Heart left ventricle (tissue), 16 donors: Measurements from ENCODE around the gene ATP11C. TPM values are rescaled to one million over a fixed set of nuclear protein-coding genes. Genes with fewer than 3 reads are reported as not detected.

Experiments
- ATAC-seq, 4 donors: fragments of 200-7000 bp; cut with Tn5 transposase; one replicate each; pipeline ENCODE4 v1.9.1; 2020 to 2022; ENCODE audit warnings: moderate library complexity in 4 of 4, mild to moderate bottlenecking in 3 of 4, moderate number of reproducible peaks in 1 of 4
- DNase-seq, 5 donors: peaks; one replicate each; pipeline ENCODE4 v3.0.0-alpha.2; 2020
- H3K27ac ChIP-seq, 12 donors: fragments of 200-600 bp; sonication (generic) in 4 of 12; one replicate each; pipeline versions ENCODE4 v1.5.0 to v1.8.0; 2016 to 2022; ENCODE audit warnings: mild to moderate bottlenecking in 2 of 12
- H3K27me3 ChIP-seq, 9 donors: fragments of 200-600 bp; sonication (generic) in 2 of 9; one replicate each; pipeline versions ENCODE4 v1.5.1 to v1.8.0; 2016 to 2022; ENCODE audit warnings: mild to moderate bottlenecking in 3 of 9
- H3K36me3 ChIP-seq, 9 donors: fragments of 200-600 bp; sonication (generic) in 2 of 9; one replicate each; pipeline versions ENCODE4 v1.5.0 to v1.8.0; 2018 to 2022; ENCODE audit warnings: mild to moderate bottlenecking in 2 of 9
- H3K4me1 ChIP-seq, 12 donors: fragments of 200-600 bp; sonication (generic) in 4 of 12; one replicate each; pipeline versions ENCODE4 v1.5.0 to v1.8.0; 2016 to 2022; ENCODE audit warnings: mild to moderate bottlenecking in 3 of 12
- H3K4me3 ChIP-seq, 12 donors: fragments of 200-600 bp; sonication (generic) in 4 of 12; one replicate each; pipeline versions ENCODE4 v1.5.0 to v1.8.0; 2017 to 2022; ENCODE audit warnings: mild to moderate bottlenecking in 9 of 12, moderate library complexity in 4 of 12
- H3K9me3 ChIP-seq, 12 donors: fragments of 200-600 bp; sonication (generic) in 4 of 12; one replicate each; pipeline versions ENCODE4 v1.5.0 to v1.8.0; 2016 to 2022; ENCODE audit warnings: mild to moderate bottlenecking in 1 of 12
- CTCF ChIP-seq, 12 donors: fragments of 200-600 bp; sonication (generic) in 4 of 12; IDR thresholded peaks; one replicate each; pipeline versions ENCODE4 v1.5.0 to v1.8.0; 2018 to 2022; ENCODE audit warnings: antibody characterized with exemption in 12 of 12, mild to moderate bottlenecking in 5 of 12
- POLR2A ChIP-seq, 2 donors: fragments of 450-650 bp; IDR thresholded peaks; one replicate each; pipeline ENCODE4 v1.6.1; 2017; ENCODE audit warnings: antibody characterized with exemption in 2 of 2, mild to moderate bottlenecking in 2 of 2, moderate library complexity in 2 of 2
- WGBS, 4 donors: extraction: QIAGEN DNeasy Blood & Tissue Kit in 2 of 4; methylation state at CpG; one replicate each; pipeline versions ENCODE4 v1.1.5 to v1.1.7; 2013 to 2018; 5-methylcytosine and 5-hydroxymethylcytosine counted together
- intact Hi-C, 10 donors: fragments of 100-400 bp; cut with DNase I; formaldehyde crosslinking; loops; one replicate each; pipeline versions ENCODE4 v1.11.1 to v1.14.2; 2022
- polyA plus RNA-seq, 2 donors: library from polyadenylated mRNA; stranded (reverse); fragments of 200-250 nt; gene quantifications; one replicate each; pipeline ENCODE4 v1.2.3, GENCODE V29; 2013
- total RNA-seq, 9 donors: library from RNA; depleted of rRNA in 2 of 9; stranded (reverse); fragments of >200 nt in 2 of 9; fragmentation: NEBNext Ultra II Directional in 3 of 9; extraction: Animal tissue kit (Norgen Biotek cat#: 25700) in 3 of 9; gene quantifications; one replicate each; pipeline versions ENCODE4 v1.1.0 to v1.2.4, GENCODE V29; 2016 to 2023
- donor health status: ischemic (EF 13 %, LVEDD 7.1; RV severe dilation, severe dysfunction).
- donor health status: healthy with polysubstance abuse.
- donor health status: DM: no; HTN: yes; CAD: no.
- donor health status: DM: no; HTN: no; CAD: no.
- donor health status: ischemic (EF 25% LVEDD 6.9; RV normal size, moderate dysfunction).
- donor health status: ischemic (EF 25% LVEDD 5.7; RV mildly dilated, moderate dysfunction).
- donor health status: healthy.
- donor health status: DM: yes; HTN: yes; CAD: no.
- donor health status: ischemic (EF 35%, LVEDD 5.7; RV mildly dilated, moderate dysfunction).
- donor health status: nonischemic (EF 11% LVEDD 7.7; RV severe dilation, severe dysfunction).
- donor health status: DM: yes; HTN: yes; CAD: no.
- donor health status: PGD.
- donor health status: ischemic (EF 29% LVEDD 5.4; RV normal size, mild dysfunction).
- donor health status: nonischemic (EF 23%, LVEDD 6.1; RV moderate dilation, normal function).

The ATP11C gene
- total and polyA plus RNA-seq, 11 donors = 1.1 to 10.2 (median 3.9) TPM

DNA sequence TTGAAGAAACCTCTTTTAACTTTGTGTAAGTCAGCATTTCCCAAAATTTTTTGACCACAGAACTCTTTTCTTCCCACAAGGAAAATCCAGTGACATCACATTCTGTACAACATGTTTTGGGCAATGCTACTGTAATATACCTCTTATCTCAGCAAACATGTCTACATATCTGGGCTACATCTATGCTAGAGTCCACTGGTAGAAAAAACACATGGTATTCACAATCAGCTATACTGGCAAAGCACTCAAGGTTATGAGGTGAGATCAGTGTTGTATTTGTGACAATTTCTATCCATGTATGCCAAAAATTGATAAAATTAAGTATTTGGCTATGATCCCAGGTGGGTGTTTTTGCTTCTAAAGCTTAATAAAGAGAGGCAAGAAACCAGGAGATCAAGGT lies 98.0 kb downstream of the ATP11C start:
- ATAC-seq (no peak), DNase-seq (no peak)
- H3K9me3 ChIP-seq = peaks cover 0 to 15% (median 1%) of the 10 kb centered on the region in 12 donors
- intact Hi-C loops = loop anchor here in 2 of 10 donors (5.0 to 10.0 kb wide), 2 partner anchors 50 to 97 kb away; partner anchors contain the start of gene ATP11C (in 1 of the 2)
- H3K4me3 ChIP-seq = no peak overlapping the region
- H3K36me3 ChIP-seq = no peaks in the 10 kb centered on the region
- no peak overlapping the region for H3K27ac ChIP-seq
- no peaks in the 10 kb centered on the region for H3K27me3 ChIP-seq
- TF ChIP-seq POLR2A (IDR thresholded peaks at IDR 0.05) (no peak), CTCF (IDR thresholded peaks at IDR 0.05) (no peak)
- peaks cover 0 to 30% (median 12%) of the 10 kb centered on the region in 12 donors for H3K4me1 ChIP-seq

- Histone ChIP-seq H3K4me3 (no peak overlapping the region), H3K27me3 (no peaks in the 10 kb centered on the region), H3K4me1 (peaks cover 0 to 38% (median 12%) of the 10 kb centered on the region in 12 donors), H3K9me3 (no peaks in the 10 kb centered on the region), H3K27ac (peak overlapping the region in 1 of 12 donors; percentile 18), H3K36me3 (no peaks in the 10 kb centered on the region)
- 62 to 74% (median 70%) methylated on average over 3 of the region's 3 CpGs for WGBS, 4 donors
- DNase-seq (no peak), ATAC-seq (no peak)
- TF ChIP-seq CTCF (IDR thresholded peaks at IDR 0.05) = no peak
- TF ChIP-seq POLR2A (IDR thresholded peaks at IDR 0.05) = no peak
- intact Hi-C loops = loop anchor here in 2 of 10 donors (5.0 to 10.0 kb wide), 2 partner anchors 52 to 99 kb away; partner anchors contain the start of gene ATP11C (in 1 of the 2)
Measured at GRCh38 chrX:139832718-139833309, 100.0 kb downstream of the ATP11C start.

GRCh38 chrX:139831675-139832456 lies 101.0 kb downstream of the ATP11C start:
- intact Hi-C loops = loop anchor here in 2 of 10 donors (5.0 to 10.0 kb wide), 2 partner anchors 53 to 100 kb away; partner anchors contain the start of gene ATP11C (in 1 of the 2)
- WGBS, 4 donors = 40 to 66% (median 51%) methylated on average over 3 of the region's 3 CpGs
- Histone ChIP-seq H3K36me3 (no peaks in the 10 kb centered on the region), H3K9me3 (no peaks in the 10 kb centered on the region), H3K27ac (peak overlapping the region in 2 of 12 donors; percentile 14 to 18), H3K4me1 (peaks cover 0 to 45% (median 12%) of the 10 kb centered on the region in 12 donors), H3K27me3 (no peaks in the 10 kb centered on the region), H3K4me3 (no peak overlapping the region)
- TF ChIP-seq POLR2A (IDR thresholded peaks at IDR 0.05) (no peak), CTCF (IDR thresholded peaks at IDR 0.05) (no peak)
- ATAC-seq (peak in 3 of 4 donors; percentile 45 to 70 (median 55)), DNase-seq (peak in 1 of 5 donors; percentile 13)

GRCh38 chrX:139831017-139831416 lies 101.8 kb downstream of the ATP11C start:
- intact Hi-C loops = loop anchor here in 2 of 10 donors (5.0 to 10.0 kb wide), 2 partner anchors 54 to 101 kb away; partner anchors contain the start of gene ATP11C (in 1 of the 2)
- no peak for ATAC-seq
- Histone ChIP-seq H3K27me3 (no peaks in the 10 kb centered on the region), H3K27ac (peak overlapping the region in 3 of 12 donors; percentile 14 to 35 (median 18)), H3K4me3 (no peak overlapping the region), H3K4me1 (peaks cover 0 to 51% (median 17%) of the 10 kb centered on the region in 12 donors), H3K36me3 (no peaks in the 10 kb centered on the region), H3K9me3 (no peaks in the 10 kb centered on the region)
- no peak for TF ChIP-seq CTCF (IDR thresholded peaks at IDR 0.05)
- no peak for TF ChIP-seq POLR2A (IDR thresholded peaks at IDR 0.05)
- no peak for DNase-seq
